Keratinocyte (primary cell): Measurements from ENCODE around the gene SPAG6. TPM values are rescaled to one million over a fixed set of nuclear protein-coding genes. Genes with fewer than 3 reads are reported as not detected.

Source experiments
- DNase-seq: peaks from one replicate; pipeline ENCODE4 v3.0.0-alpha.2; 2011; ENCODE audit warnings: low read depth, missing footprints, low spot score
- FAIRE-seq: peaks from 2 replicates; lab custom pipeline; 2011; peaks lifted over from hg19 to GRCh38; lab: Jason Lieb, UNC
- H2AFZ ChIP-seq: 2 replicates; pipeline ENCODE4 v1.6.0; 2012; ENCODE audit warnings: low read length, control low read depth, inconsistent platforms; ENCODE audit not compliant: control insufficient read depth
- H3K27ac ChIP-seq: 2 replicates; pipeline ENCODE4 v1.5.1; 2011; ENCODE audit warnings: low read length; ENCODE audit not compliant: control insufficient read depth, insufficient read depth
- H3K27me3 ChIP-seq: 3 replicates; pipeline ENCODE4 v1.6.0; 2011; ENCODE audit warnings: low read length; ENCODE audit not compliant: control insufficient read depth, insufficient read depth; ENCODE audit errors: extremely low read depth
- H3K36me3 ChIP-seq, 2 experiments: 2 replicates in 1 of 2; 3 replicates in 1 of 2; pipeline ENCODE4 v1.5.1; 2011; ENCODE audit warnings: low read length in 2 of 2, mild to moderate bottlenecking in 1 of 2; ENCODE audit not compliant: control insufficient read depth in 2 of 2, insufficient read depth in 2 of 2; ENCODE audit errors: extremely low read depth in 1 of 2
- H3K4me1 ChIP-seq: 3 replicates; pipeline ENCODE4 v1.5.1; 2011; ENCODE audit warnings: low read length; ENCODE audit not compliant: control insufficient read depth, insufficient read depth; ENCODE audit errors: extremely low read depth
- H3K4me2 ChIP-seq: 3 replicates; pipeline ENCODE4 v1.6.0; 2011; ENCODE audit warnings: low read depth, low read length; ENCODE audit not compliant: control insufficient read depth, insufficient read depth; ENCODE audit errors: extremely low read depth
- H3K4me3 ChIP-seq, 3 experiments: fragments of 200-600 bp in 1 of 3; sonication (generic) in 1 of 3; 2 replicates in 2 of 3; 3 replicates in 1 of 3; pipeline ENCODE4 v1.5.1; 2011 to 2016; ENCODE audit warnings: low read length in 3 of 3, mild to moderate bottlenecking in 3 of 3, control low read depth in 2 of 3, inconsistent platforms in 1 of 3, low read depth in 1 of 3, mixed read lengths in 1 of 3, mixed run types in 1 of 3, moderate library complexity in 1 of 3; ENCODE audit not compliant: control insufficient read depth in 2 of 3, insufficient read depth in 2 of 3; ENCODE audit errors: extremely low read depth in 1 of 3
- H3K79me2 ChIP-seq: 2 replicates; pipeline ENCODE4 v1.6.0; 2012; ENCODE audit warnings: low read length; ENCODE audit not compliant: control insufficient read depth, insufficient read depth
- H3K9ac ChIP-seq: 3 replicates; pipeline ENCODE4 v1.6.0; 2011; ENCODE audit warnings: low read length; ENCODE audit not compliant: control insufficient read depth, insufficient read depth; ENCODE audit errors: extremely low read depth
- H3K9me1 ChIP-seq: 3 replicates; pipeline ENCODE4 v1.6.0; 2011; ENCODE audit warnings: low read length; ENCODE audit not compliant: control insufficient read depth, insufficient read depth; ENCODE audit errors: extremely low read depth
- H3K9me3 ChIP-seq: 2 replicates; pipeline ENCODE4 v1.5.1; 2012; ENCODE audit warnings: low read depth, low read length; ENCODE audit not compliant: control insufficient read depth
- H4K20me1 ChIP-seq: 3 replicates; pipeline ENCODE4 v1.6.0; 2011; ENCODE audit warnings: low read length; ENCODE audit not compliant: control insufficient read depth, insufficient read depth; ENCODE audit errors: extremely low read depth
- CTCF ChIP-seq, 3 experiments: IDR thresholded peaks in 1 of 3; conservative IDR thresholded peaks in 1 of 3; optimal IDR thresholded peaks in 1 of 3; 2 replicates in 2 of 3; 3 replicates in 1 of 3; pipeline versions ENCODE3 to v1.5.1; 2011; ENCODE audit warnings: low read length in 3 of 3, mild to moderate bottlenecking in 3 of 3, moderate library complexity in 2 of 3, control low read depth in 1 of 3, inconsistent platforms in 1 of 3; ENCODE audit not compliant: insufficient read depth in 2 of 3; ENCODE audit errors: extremely low read depth in 1 of 3
- EZH2 ChIP-seq: IDR thresholded peaks from one replicate; pipeline ENCODE4 v1.6.1; 2012; ENCODE audit warnings: inconsistent platforms, mild to moderate bottlenecking, low read length, moderate library complexity
- dilution Hi-C: fragments of 300-500 bp; cut with MboI; formaldehyde crosslinking; loops from one replicate; pipeline ENCODE4 v1.7.0; 2020; ENCODE audit warnings: low sequenced_read_pairs; ENCODE audit not compliant: extremely low pct_ligation_motif_present
- polyA plus RNA-seq, 5 experiments: library from polyadenylated mRNA; depleted of rRNA in 3 of 5; stranded (reverse) in 3 of 5; stranded (forward) in 1 of 5; unstranded in 1 of 5; fragments of >200 nt; gene quantifications; 1 replicate in 1 of 5; 2 replicates in 3 of 5; 3 replicates in 1 of 5; pipeline versions ENCODE4 v1.2.1 to v1.2.3, GENCODE V29; 2011 to 2012; ENCODE audit warnings: missing spikeins in 2 of 5, low read depth in 1 of 5, low replicate concordance in 1 of 5

SPAG6 gene
- polyA plus RNA-seq, 1 donor (not counting 4 experiments of a cell fraction or from before 2014, with no cell fraction given) = not detected

- no peaks in the 10 kb centered on the region for H4K20me1 ChIP-seq
- no peaks in the 10 kb centered on the region for H3K79me2 ChIP-seq
- H3K9me3 ChIP-seq = peaks cover 2% of the 10 kb centered on the region
- H2AFZ ChIP-seq = peak overlapping the region; percentile 75
- H3K4me3 ChIP-seq = peak overlapping the region; percentile 63 to 78 (median 78)
- peak overlapping the region; percentile 81 for H3K9ac ChIP-seq
- no peak overlapping the region for H3K27ac ChIP-seq
- no peaks in the 10 kb centered on the region for H3K36me3 ChIP-seq
- DNase-seq (no peak), FAIRE-seq (no peak)
- peaks cover 77% of the 10 kb centered on the region for H3K27me3 ChIP-seq
- H3K4me1 ChIP-seq = peaks cover 3% of the 10 kb centered on the region
- TF ChIP-seq EZH2 = peak; percentile 77
- TF ChIP-seq CTCF (optimal IDR thresholded peaks at IDR 0.05 in 1 of 3, IDR thresholded peaks at IDR 0.05 in 1 of 3, conservative IDR thresholded peaks at IDR 0.05 in 1 of 3; ENCODE audit: extremely low read depth in 1 of 3, insufficient read depth in 2 of 3, low read length in 3 of 3) = no peak
- dilution Hi-C loops = no loop called here
- no peaks in the 10 kb centered on the region for H3K9me1 ChIP-seq
- H3K4me2 ChIP-seq = peak overlapping the region; percentile 93
Measured at GRCh38 chr10:22341190-22341925, 3.9 kb upstream of the SPAG6 start.

DNA sequence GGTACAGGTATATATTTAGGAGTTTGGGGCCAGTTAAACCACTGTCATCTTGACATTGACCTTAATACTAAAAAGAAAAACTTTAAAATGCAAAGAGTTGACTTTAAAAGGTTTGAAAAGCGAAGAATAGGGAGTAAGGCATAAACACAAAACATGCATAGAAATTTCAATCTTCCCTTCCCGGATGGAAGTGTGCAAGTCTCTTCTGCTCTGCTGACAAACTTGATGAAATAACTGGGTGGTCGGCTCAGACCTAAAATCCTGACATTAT, 3.4 kb upstream of the SPAG6 start:
- Histone ChIP-seq H4K20me1 (no peaks in the 10 kb centered on the region), H3K4me2 (no peak overlapping the region), H3K27me3 (peaks cover 77% of the 10 kb centered on the region), H3K79me2 (no peaks in the 10 kb centered on the region), H3K36me3 (no peaks in the 10 kb centered on the region), H3K4me1 (peaks cover 3% of the 10 kb centered on the region), H3K9ac (no peak overlapping the region), H3K9me3 (peaks cover 2% of the 10 kb centered on the region), H2AFZ (no peak overlapping the region), H3K27ac (no peak overlapping the region), H3K4me3 (no peak overlapping the region), H3K9me1 (no peaks in the 10 kb centered on the region)
- no peak for FAIRE-seq
- dilution Hi-C loops = no loop called here
- TF ChIP-seq CTCF (optimal IDR thresholded peaks at IDR 0.05 in 1 of 3, IDR thresholded peaks at IDR 0.05 in 1 of 3, conservative IDR thresholded peaks at IDR 0.05 in 1 of 3; ENCODE audit: extremely low read depth in 1 of 3, insufficient read depth in 2 of 3, low read length in 3 of 3) (no peak), EZH2 (peak; percentile 30)
- DNase-seq = no peak
